CD4-positive, alpha-beta T cell treated with Interleukin-1 beta for 1 hour (primary cell): ENCODE measurements around the gene ABCC6.
"Not testable (repeated sequence)": the region's sequence is repeated elsewhere in the genome, so short reads cannot be mapped to it uniquely, and the experiment has no call there.

Experiments used
- DNase-seq, 2 donors: peaks; one replicate each; pipeline ENCODE4 v3.0.0-alpha.2; 2020 to 2022

ABCC6 gene

DNA sequence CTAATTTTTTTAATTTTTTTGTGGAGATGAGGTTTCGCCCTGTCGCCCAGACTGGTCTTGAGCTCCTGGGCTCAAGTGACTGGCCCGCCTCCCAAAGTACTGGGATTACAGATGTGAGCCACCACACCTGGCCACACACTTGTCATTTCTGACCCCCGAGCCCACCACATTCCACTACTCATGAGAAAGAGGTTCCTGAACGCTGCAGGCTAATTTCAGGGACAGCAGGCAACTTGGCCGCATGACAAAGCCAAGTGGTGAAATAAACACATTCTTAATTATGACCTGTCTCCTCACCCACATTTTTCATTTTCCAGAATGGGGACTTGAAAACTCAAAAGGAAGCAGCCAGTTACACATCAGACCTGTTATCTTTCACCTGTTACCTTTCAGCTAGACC, 114.5 kb downstream of the ABCC6 start:
- DNase-seq, result no peak

DNA sequence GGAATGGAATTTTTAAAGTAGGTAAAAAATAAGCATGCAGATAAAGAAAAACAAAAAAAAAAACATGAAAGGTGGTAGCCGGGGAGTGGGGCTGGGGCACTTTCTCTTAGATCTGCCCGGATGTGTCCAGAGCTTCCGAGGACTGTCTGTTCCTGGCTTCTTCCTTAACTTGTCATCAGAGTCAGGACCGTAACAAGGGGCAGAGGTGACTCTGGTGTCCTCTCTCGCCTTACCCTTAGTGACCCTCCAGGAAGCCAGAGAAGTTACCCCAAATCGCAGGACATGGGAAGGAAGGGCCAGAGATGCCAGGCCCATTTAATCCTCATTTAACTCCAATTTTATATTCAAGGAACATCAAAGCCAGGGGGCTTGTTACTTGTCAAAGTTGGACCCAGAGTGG, 115.5 kb downstream of the ABCC6 start:
- DNase-seq, result no peak

DNA sequence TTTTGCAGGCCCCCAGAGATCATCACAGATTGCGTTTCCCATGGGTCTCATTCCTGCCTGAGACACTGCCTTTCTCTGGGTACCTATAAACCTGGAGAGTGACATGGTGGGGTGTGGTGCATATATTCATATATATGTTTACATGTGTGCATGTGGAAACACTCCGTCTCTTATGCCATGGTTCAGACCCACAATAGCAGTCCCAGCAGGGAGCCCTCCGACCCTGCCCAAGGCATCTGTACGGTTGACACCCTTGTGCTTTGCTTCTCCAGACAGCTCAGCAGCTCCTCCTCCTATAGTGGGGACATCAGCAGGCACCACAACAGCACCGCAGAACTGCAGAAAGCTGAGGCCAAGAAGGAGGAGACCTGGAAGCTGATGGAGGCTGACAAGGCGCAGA, 116.8 kb downstream of the ABCC6 start:
- no peak for DNase-seq

DNA sequence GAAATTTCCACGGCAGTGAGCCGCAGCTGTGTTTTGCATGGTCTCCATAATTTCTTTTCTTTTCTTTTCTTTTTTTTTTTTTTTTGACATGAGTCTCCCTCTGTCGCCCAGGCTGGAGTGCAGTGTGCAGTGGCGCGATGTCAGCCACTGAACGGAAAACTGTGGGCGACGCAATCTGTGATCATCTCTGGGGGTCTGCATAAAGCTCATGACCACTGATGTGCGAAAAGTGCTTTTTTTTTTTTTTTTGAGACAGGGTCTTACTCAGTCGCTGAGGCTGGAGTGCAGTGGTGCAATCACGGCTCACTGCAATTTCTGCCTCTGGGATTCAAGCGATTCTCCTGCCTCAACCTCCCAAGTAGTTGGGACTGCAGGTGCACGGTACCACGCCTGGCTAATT, 117.6 kb downstream of the ABCC6 start:
- DNase-seq, result no peak

DNA sequence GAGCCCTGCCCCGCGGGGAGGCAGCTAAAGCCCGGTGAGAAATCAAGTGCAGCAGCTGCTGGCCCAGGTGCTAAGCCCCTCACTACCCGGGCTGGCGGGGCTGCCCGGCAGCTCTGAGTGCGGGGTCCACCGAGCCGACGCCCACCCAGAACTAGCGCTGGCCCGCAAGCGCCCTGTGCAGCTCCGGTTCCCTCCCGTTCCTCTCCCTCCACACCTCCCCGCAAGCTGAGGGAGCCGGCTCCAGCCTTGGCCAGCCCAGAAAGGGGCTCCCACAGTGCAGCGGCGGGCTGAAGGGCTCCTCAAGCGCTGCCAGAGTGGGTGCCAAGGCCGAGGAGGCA, 118.5 kb downstream of the ABCC6 start:
- not testable (repeated sequence) for DNase-seq

DNA sequence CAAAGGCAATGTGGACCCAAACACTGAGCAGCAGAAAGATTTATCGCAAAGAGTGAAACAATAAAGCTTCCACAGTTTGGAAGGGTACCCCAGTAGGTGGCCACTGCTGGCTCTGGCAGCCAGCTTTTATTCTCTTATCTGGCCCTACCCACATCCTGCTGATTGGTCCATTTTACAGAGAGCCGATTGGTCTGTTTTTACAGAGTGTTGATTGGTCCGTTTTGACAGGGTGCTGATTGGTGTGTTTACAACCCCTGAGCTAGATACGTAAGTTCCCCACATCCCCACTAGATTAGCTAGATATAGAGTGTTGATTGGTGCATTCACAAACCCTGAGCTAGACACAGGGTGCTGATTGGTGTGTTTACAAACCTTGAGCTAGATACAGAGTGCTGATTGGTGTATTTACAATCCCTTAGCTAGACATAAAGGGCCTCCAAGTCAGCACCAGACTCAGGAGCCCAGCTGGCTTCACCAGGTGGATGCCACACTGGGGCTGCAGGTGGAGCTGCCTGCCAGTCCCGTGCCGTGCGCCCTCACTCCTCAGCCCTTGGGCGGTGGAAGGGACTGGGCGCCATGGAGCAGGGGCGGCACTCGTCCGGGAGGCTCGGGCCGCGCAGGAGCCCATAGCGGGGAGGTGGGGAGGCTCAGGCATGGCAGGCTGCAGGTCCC, 119.0 kb downstream of the ABCC6 start:
- DNase-seq, result not testable (repeated sequence)

DNA sequence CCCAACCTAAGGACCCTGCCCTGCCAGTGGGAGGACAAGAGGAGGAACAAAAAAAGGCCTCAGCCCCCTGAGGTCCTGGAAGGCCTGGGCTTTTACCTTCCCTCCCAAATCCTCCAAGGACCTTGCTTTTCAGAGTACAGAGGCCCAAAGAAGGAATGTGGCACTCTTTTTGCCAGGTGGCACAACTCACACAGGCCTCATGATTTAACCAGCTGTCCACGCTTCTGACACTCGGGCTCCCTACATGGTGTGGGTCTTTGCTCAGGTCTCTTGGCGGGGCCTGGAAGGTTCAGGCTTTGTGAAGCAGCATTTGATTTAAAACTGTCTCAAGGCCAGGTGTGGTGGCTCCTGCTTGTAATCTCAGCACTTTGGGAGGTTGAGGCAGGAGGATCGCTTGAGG, 120.6 kb downstream of the ABCC6 start:
- DNase-seq, result no peak

DNA sequence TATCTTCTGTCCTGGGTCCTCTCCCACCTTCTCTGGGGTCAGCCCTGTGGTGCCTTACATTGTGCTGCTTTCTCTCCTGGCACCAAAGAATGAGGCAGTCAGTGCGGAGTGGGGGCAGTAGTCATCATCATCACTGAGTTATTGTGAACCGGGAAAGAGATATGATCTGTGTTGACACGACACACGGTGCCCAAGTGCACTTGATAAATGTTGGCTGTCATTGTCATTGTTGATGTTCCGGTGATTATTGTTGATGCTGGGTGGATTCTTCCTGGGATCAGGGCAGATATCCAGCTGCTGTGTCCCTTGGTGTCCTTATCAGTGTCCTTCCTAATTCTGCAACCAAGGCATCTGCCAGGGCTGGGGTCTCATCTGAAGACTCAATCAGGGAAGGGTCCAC, 121.7 kb downstream of the ABCC6 start:
- DNase-seq, result no peak

DNA sequence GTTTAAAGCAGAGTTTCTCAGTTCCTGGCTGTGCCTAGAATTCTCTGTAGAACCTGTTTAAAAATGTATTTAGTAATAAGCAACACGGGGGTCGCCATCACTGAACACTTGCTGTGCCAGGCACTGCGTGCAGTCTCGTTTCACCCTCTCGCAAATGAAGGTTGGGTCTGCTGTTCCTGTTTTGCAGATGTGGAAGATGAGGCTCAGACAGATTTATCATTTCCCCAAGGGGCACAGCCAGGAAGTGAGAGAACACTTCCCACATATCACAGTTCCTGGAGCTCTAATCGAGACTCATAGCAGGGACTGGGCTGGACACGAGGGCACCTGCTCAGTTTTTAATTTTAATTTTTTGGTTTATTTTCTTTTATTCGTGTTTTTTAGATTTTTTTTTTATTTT, 122.7 kb downstream of the ABCC6 start:
- no peak for DNase-seq

DNA sequence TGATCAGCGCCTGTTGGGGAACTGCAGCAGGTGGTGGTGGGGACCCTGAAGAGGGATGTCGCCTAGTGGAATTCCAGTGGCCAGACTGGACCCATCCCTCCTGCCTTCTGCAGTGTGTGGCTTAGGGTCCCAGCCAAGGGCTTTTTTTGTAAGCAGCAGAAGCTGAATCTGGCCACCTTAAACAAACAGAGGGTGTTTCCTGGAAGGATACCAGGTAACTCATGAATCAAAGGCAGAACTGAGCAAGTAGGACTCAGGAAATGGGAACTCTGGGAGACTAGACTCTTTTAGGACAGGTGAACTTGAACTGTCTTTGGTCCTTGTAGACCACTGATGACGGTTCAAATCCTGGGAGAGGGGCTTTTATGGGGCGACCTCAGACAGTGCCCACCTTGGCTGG, 124.0 kb downstream of the ABCC6 start:
- no peak for DNase-seq
